ENCODE results near the gene FAM174A.

The FAM174A gene

DNA sequence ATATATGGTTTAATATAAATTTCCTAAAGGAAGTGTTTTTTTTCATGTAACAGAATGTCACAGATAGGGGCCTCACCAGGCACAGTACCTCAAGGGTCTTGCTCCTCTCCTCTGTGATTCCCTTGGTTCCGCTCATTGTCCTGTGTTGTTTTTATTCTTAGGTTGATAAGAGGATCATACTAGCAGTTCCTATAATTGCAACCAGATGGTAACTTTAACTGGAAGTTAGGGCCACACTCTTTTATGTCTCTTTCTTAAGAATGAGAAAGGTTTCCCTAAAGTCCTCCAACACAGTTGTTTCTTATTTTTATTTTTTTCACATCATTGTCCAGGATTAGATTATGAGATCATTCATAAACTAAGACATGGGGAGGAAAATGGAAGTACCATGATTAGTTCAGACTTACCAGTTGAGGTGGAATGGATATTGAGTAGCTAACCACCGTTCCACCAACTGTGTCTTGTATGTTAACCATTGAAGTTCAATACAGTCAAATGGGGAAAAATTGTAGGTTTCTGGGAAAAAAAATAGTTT is 41.1 kb downstream of the FAM174A start:
- H3K27ac ChIP-seq = no peak overlapping the region
- TF ChIP-seq CTCF (IDR thresholded peaks at IDR 0.05; ENCODE audit: low read depth, low read length) = no peak
- no peaks in the 10 kb centered on the region for H3K36me3 ChIP-seq
- H3K4me3 ChIP-seq (ENCODE audit: low read depth, low read length) = no peak overlapping the region
- no peaks in the 10 kb centered on the region for H3K9me3 ChIP-seq (ENCODE audit: severe bottlenecking)
- no peak for DNase-seq
- no peaks in the 10 kb centered on the region for H3K27me3 ChIP-seq (ENCODE audit: insufficient read depth, low read depth, severe bottlenecking)

- Histone ChIP-seq H3K27me3 (ENCODE audit: insufficient read depth, low read depth, severe bottlenecking) (no peaks in the 10 kb centered on the region), H3K36me3 (no peaks in the 10 kb centered on the region), H3K27ac (no peak overlapping the region), H3K9me3 (ENCODE audit: severe bottlenecking) (no peaks in the 10 kb centered on the region), H3K4me3 (ENCODE audit: low read depth, low read length) (no peak overlapping the region)
- no peak for DNase-seq
- TF ChIP-seq CTCF (IDR thresholded peaks at IDR 0.05; ENCODE audit: low read depth, low read length) = no peak
Observed at GRCh38 chr5:100577506-100577905, 42.3 kb downstream of the FAM174A start.

DNA sequence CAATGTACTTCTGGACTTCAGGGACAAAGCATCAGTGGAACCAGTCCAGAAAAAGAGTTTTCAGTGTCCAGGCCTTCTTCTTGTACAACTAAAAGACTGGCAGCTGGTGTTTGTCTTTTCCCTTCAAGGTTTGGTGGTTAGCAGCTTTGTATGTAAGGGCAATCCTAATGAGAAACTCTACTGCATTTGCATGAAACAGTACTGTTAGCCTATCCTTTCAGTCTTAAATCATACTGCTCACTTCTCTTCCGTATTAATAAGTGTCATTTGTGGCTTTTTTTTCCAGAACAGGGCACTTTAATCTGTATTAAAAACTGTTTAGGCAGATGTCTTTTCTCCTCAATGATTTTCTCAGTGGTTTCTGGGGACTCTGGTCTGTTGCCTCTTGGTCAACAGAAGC is 48.9 kb downstream of the FAM174A start:
- H3K4me3 ChIP-seq (ENCODE audit: low read depth, low read length) = no peak overlapping the region
- H3K27me3 ChIP-seq (ENCODE audit: insufficient read depth, low read depth, severe bottlenecking) = no peaks in the 10 kb centered on the region
- no peak overlapping the region for H3K27ac ChIP-seq
- H3K9me3 ChIP-seq (ENCODE audit: severe bottlenecking) = no peaks in the 10 kb centered on the region
- TF ChIP-seq CTCF (IDR thresholded peaks at IDR 0.05; ENCODE audit: low read depth, low read length) = no peak
- H3K36me3 ChIP-seq = no peaks in the 10 kb centered on the region
- DNase-seq = no peak

- no peak overlapping the region for H3K27ac ChIP-seq
- DNase-seq = no peak
- no peak for TF ChIP-seq CTCF (IDR thresholded peaks at IDR 0.05; ENCODE audit: low read depth, low read length)
Observed at GRCh38 chr5:100584889-100585288, 49.7 kb downstream of the FAM174A start.

DNA sequence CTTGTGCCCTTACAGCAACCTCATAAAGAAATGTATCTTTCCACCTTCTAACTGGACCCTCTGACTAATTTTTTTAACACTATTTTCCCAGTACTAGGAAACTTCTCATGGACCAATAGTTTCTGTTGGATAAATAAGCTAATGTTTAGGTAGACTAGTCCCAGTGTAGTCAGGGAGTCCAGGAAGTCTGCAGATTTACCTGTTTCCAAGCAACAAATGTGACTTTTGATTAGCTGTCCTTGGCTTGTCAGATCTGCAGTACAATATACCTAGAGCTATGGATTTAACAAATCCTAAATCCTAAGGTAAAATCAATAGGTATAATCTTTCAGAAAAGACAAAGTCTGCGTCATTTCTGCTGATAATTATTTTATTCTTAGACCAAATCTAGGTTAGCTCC is 55.7 kb downstream of the FAM174A start:
- no peaks in the 10 kb centered on the region for H3K27me3 ChIP-seq (ENCODE audit: insufficient read depth, low read depth, severe bottlenecking)

More at GRCh38 chr5:100584889-100585288, 49.7 kb downstream of the FAM174A start:
- H3K4me3 ChIP-seq (ENCODE audit: low read depth, low read length) = no peak overlapping the region
- H3K36me3 ChIP-seq = no peaks in the 10 kb centered on the region
- H3K27me3 ChIP-seq (ENCODE audit: insufficient read depth, low read depth, severe bottlenecking) = no peaks in the 10 kb centered on the region
- no peaks in the 10 kb centered on the region for H3K9me3 ChIP-seq (ENCODE audit: severe bottlenecking)

More for the DNA sequence above, 55.7 kb downstream of the FAM174A start:
- H3K36me3 ChIP-seq = no peaks in the 10 kb centered on the region
- no peak for TF ChIP-seq CTCF (IDR thresholded peaks at IDR 0.05; ENCODE audit: low read depth, low read length)
- H3K9me3 ChIP-seq (ENCODE audit: severe bottlenecking) = no peaks in the 10 kb centered on the region
- no peak overlapping the region for H3K27ac ChIP-seq
- no peak overlapping the region for H3K4me3 ChIP-seq (ENCODE audit: low read depth, low read length)
- no peak for DNase-seq

All from WERI-Rb-1 (cell line).